Erythroblast (primary cell): ENCODE measurements around the gene NDUFB5.
A peak's percentile ranks its signal among the peaks of the same experiment; 100 is the strongest.

Experiments
- DNase-seq, 2 experiments: peaks; one replicate each; lab custom pipeline; 2025; lab: John Stamatoyannopoulos, UW
- GATA1 ChIP-seq: IDR thresholded peaks from 2 replicates; pipeline ENCODE4 v1.6.1; 2011; ENCODE audit warnings: low read depth, mild to moderate bottlenecking, control low read depth, low read length, moderate library complexity
- POLR2A ChIP-seq: IDR thresholded peaks from 2 replicates; pipeline ENCODE4 v1.6.1; 2011; ENCODE audit warnings: mild to moderate bottlenecking, low read length

Gene NDUFB5

GRCh38 chr3:179604321-179605078 is at the start of gene NDUFB5, which contains the start of gene MRPL47:
NDUFB5 (plus strand) TSS chr3:179604794; CDS start chr3:179604816, 22 bp downstream.
MRPL47 (minus strand) TSS chr3:179604638; CDS start chr3:179604624, 14 bp downstream.
- TF ChIP-seq GATA1 (no peak), POLR2A (peak; percentile 98)
- DNase-seq, result peak; percentile 98

GRCh38 chr3:179558742-179559364 is 45.7 kb upstream of the NDUFB5 start:
- TF ChIP-seq GATA1 (no peak), POLR2A (no peak)
- DNase-seq, result peak; percentile 68 to 77

GRCh38 chr3:179560791-179561190 is 43.8 kb upstream of the NDUFB5 start:
- TF ChIP-seq GATA1 (no peak), POLR2A (no peak)
- no peak for DNase-seq

DNA sequence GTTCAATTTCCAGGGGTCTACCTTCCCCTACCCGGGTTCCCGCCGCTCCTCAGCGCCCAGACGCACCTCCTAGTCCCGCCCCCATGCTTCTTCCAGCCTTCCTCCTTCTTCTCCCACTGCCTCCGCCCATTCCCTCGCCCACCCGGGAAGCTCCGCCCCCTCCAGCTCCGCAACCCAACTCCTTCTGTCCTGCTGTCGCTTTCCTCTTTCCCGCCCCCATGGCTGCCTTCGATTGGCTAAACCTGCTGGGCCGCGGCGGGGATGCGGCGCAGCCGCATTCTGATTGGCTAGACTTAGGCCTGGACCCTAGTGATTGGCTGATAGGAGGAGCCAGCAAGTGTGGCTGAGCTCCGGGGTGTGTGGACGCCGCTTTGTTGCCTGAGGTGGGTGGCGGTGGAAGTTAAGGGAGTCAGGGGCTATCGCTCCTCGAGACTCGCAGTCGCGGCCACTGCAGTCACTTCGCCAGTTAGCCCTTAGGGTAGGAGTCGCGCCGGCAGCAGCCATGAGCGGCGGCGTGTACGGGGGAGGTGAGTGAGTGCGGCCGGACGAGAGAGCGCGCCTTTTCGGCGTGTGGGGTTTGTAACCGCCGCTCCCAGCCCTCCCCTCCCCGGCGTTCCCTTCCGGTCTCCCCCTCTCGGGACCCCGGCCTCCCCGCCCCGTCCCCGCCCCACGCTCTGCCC is 41.9 kb upstream of the NDUFB5 start, which contains the start of gene ACTL6A:
Gene ACTL6A, plus strand, starts transcription at position 336 of the 680 bp plus-strand sequence. Its CDS starts 167 bp downstream, at position 503.
- TF ChIP-seq POLR2A (peak; percentile 90), GATA1 (no peak)
- peak; percentile 99 for DNase-seq

GRCh38 chr3:179563271-179563783 is 41.3 kb upstream of the NDUFB5 start:
- DNase-seq, result peak; percentile 86 to 89
- TF ChIP-seq POLR2A, result no peak
- TF ChIP-seq GATA1, result no peak

DNA sequence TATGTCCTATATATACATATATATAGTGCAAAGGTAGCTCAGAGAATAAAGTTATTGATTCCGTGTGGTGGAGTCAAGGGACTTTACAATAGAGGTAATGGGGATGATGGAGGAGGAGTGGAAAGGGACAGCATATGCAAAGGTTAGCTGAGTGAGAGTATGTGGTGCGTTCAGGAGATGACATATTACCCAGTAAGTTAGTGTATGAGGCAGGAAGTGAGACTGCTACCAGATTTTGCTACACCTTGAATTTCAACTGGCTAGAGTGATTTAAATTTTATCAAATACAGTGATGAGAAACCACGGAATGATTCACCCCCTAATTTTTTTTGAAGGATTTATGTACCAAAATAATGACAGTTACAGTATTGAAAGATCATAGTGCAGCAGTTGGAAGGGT is 39.1 kb upstream of the NDUFB5 start:
- no peak for DNase-seq
- TF ChIP-seq GATA1, result no peak
- TF ChIP-seq POLR2A, result no peak

DNA sequence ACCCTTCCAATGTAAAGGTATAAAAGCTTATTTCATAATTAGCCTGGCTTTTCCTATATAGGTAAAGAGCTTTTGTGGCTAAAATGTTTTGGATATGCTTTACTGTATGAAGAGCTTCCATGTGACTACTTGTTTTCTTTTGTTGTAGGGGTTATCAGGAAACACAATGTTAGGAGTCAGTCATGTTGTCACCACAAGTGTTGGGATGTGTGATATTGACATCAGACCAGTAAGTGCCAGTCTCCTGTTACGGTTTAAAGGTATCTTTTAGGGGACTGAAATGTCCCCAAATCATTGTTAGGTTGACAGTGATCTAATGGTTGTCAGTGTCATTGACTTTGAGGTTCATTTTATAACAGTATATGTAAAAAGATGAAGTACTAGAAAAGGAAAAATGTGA is 23.6 kb upstream of the NDUFB5 start:
- TF ChIP-seq GATA1 (no peak), POLR2A (no peak)
- DNase-seq, result peak in 1 of 2 experiments; percentile 26

- TF ChIP-seq GATA1 (no peak), POLR2A (no peak)
- DNase-seq, result no peak
These were observed 15.5 kb upstream of the NDUFB5 start for GRCh38 chr3:179589143-179589542.

DNA sequence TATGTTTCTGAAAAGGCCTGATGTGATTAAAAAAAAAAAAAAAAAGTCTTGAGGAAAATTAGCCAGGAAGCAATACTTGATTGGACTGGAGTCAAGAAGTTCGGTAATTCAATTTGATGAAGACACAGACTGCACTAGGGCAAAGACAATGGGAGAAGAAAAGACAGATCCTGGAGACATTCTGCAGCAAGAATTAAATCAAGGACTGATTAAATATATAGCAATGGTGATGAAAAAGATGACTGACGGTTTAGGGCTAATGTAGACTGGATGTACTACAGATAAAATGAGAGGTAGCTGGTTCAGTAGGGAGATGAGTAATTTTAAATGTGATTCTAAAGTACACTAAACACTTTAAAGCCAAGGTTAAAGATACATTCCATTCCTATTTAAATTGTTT is 13.9 kb upstream of the NDUFB5 start:
- no peak for TF ChIP-seq POLR2A
- TF ChIP-seq GATA1, result no peak
- no peak for DNase-seq

DNA sequence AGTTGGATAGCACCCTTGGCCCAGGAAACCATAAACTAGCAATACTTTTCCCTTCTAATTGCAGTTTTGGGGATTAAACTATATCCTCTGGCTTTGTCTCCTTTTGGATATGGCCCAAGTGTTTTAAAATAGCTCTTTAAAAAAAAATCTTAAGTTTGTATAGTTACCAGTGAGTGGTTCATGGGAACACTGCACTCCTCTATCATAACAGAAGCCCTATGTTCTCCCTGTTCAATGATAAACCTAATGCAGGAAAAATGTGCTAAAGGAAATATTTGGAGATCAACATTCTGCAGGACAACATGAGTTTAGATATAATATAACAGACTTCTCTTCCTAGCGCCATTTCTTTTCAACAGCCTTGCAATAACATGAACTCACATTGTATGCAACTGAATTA is 13.3 kb upstream of the NDUFB5 start:
- TF ChIP-seq GATA1 (no peak), POLR2A (no peak)
- no peak for DNase-seq

DNA sequence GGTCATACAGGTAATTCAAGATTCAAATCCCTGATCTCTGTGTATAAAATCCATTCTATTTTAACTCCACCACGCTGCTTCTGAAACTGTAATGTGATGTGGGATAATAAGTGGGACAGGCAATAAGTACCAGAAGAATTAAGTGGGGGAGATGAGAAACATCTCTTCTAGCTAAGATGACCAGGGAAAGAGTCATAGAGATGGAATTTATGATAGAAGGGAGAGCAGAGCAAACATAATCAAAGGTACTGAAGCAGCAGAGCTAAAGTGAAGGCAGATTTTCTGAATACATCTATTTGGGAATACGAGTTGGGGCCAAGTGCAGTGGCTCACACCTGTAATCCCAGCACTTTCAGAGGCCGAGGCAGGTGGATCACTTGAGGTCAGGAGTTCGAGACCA is 5.1 kb upstream of the NDUFB5 start:
- no peak for DNase-seq
- TF ChIP-seq GATA1, result no peak
- TF ChIP-seq POLR2A, result no peak

GRCh38 chr3:179603321-179603720 is 1.3 kb upstream of the NDUFB5 start:
- DNase-seq, result peak in 1 of 2 experiments; percentile 13
- TF ChIP-seq GATA1 (no peak), POLR2A (no peak)

GRCh38 chr3:179603831-179604230 is 763 bp upstream of the NDUFB5 start:
- TF ChIP-seq POLR2A, result no peak
- no peak for TF ChIP-seq GATA1
- DNase-seq, result no peak
